Activated T-helper 1 cell treated with anti-CD3 and anti-CD28 coated beads, Interleukin-12 subunit alpha, Interleukin-12 subunit beta, Interleukin-2, Interleukin-4 antibody, amounts not matched to agents 30 ng/mL and 10 ng/mL and 1 ng/mL, durations not matched to agents 14 hours and 24 hours and 36 hours (primary cell): Measurements from ENCODE around the gene MITF. TPM values are rescaled to one million over a fixed set of nuclear protein-coding genes. Genes with fewer than 3 reads are reported as not detected.
"Not testable (repeated sequence)": the region's sequence is repeated elsewhere in the genome, so short reads cannot be mapped to it uniquely, and the experiment has no call there.

ENCODE experiments used
- DNase-seq: peaks from one replicate; pipeline ENCODE4 v3.0.0; 2021; ENCODE audit warnings: low spot score
- H3K27ac Mint-ChIP-seq: one replicate; pipeline ENCODE4 v1.8.0; 2021; ENCODE audit warnings: mild to moderate bottlenecking, mixed read lengths
- H3K27me3 Mint-ChIP-seq: one replicate; pipeline ENCODE4 v1.8.0; 2022; ENCODE audit warnings: mild to moderate bottlenecking, moderate library complexity, mixed read lengths; ENCODE audit not compliant: insufficient read depth
- H3K36me3 Mint-ChIP-seq: one replicate; pipeline ENCODE4 v1.8.0; 2021; ENCODE audit warnings: low read depth, mixed read lengths
- H3K4me1 Mint-ChIP-seq: one replicate; pipeline ENCODE4 v1.8.0; 2021; ENCODE audit warnings: low read depth, mixed read lengths
- H3K4me3 Mint-ChIP-seq: one replicate; pipeline ENCODE4 v1.8.0; 2021; ENCODE audit warnings: mild to moderate bottlenecking, moderate library complexity, mixed read lengths
- H3K9me3 Mint-ChIP-seq: one replicate; pipeline ENCODE4 v1.8.0; 2021; ENCODE audit warnings: mixed read lengths
- intact Hi-C: fragments of 100-400 bp; cut with micrococcal nuclease; formaldehyde crosslinking; loops from one replicate; pipeline ENCODE4 v1.15.1; 2024
- total RNA-seq: library from RNA; stranded (reverse); gene quantifications from 2 replicates; pipeline ENCODE4 v1.2.3, GENCODE V29; 2022

MITF gene
- total RNA-seq, 1 donor from 2014 or later: 0.54 TPM

DNA sequence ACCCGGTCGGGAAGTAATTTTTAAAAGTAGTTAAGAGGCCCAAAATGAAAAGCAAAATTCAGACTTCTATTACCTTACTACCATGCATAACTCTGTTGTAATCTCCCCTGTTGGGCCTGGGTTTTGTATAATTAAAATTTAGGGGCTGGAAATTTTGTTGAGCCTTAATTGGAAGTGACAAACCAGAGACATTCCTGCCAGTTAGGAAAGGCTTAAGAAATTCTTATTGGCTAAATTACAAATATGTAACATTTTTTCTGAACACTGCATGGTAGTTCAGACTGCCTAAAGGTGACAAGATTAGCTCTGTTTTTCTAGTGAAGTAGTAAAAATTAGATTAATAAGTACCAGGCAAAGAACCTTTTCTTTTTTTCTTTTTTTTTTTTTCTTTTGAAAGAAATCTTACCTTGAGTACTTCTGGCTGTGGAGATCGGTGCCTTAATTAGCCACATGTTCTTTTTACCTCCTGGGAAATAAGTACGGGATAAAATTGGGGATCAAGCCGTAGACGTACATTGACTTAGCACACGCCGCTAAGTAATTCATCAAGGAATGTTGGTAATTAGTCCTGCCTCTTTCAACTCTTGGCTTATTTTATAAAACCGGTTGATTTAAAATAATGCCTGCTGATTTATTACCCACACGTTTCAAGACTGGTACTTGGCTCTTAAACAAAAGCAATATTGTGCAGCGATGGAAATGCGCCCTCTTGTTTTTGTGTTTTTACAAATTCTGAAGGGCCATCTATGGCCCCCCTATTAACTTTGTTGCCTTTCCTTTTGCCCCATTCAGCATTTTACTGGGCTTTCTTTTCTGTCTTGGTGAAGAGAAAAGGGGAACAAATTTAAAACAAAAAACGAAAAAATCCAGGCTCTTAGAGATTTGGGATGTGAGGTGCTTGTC, 149.0 kb downstream of the MITF start:
- Mint-ChIP-seq H3K4me1 (no peaks in the 10 kb centered on the region), H3K9me3 (no peaks in the 10 kb centered on the region), H3K27ac (no peak overlapping the region), H3K36me3 (no peaks in the 10 kb centered on the region), H3K27me3 (no peaks in the 10 kb centered on the region), H3K4me3 (no peak overlapping the region)
- intact Hi-C loops: no loop called here
- DNase-seq: no peak

DNA sequence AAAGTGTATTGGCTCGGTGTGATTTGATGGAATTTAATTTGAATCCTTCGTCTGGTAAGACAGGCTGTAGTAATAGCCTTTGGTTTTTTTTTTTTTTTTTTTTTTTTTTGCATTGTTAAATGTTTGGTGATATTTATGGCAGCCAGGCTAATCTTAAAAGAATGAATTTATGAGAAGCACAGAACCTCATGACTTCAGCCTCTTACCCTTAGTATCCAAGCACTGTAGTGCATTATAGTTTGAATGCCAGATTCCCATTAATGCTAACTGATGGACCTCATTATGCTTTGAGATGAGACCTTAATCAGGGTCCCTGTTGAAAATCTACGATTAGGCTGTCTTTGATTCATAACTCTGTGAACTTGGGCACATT, 149.7 kb downstream of the MITF start:
- no peaks in the 10 kb centered on the region for H3K9me3 Mint-ChIP-seq
- DNase-seq: no peak
- H3K4me1 Mint-ChIP-seq: no peaks in the 10 kb centered on the region
- H3K36me3 Mint-ChIP-seq: no peaks in the 10 kb centered on the region
- intact Hi-C loops: no loop called here
- no peaks in the 10 kb centered on the region for H3K27me3 Mint-ChIP-seq
- H3K27ac Mint-ChIP-seq: no peak overlapping the region
- no peak overlapping the region for H3K4me3 Mint-ChIP-seq

DNA sequence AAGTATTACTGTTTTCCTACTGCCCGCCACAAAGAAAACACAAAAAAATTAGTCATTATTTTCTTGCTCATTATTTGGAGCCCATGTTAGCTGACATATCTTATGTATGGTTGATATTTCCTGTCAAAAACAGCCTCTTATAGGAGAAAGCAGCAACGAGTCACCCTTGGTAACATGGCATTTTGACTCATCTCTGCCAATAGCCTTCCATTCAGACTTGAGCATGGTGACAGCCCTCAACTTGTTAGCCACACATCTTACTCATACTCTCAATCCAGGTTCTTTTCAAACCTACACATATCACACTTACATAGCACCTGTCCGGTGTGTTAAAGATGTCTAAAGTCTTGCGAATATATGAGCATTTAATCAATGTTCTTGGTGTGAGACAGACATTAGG, 150.8 kb downstream of the MITF start:
- Mint-ChIP-seq H3K4me1 (no peaks in the 10 kb centered on the region), H3K36me3 (no peaks in the 10 kb centered on the region), H3K4me3 (no peak overlapping the region), H3K27me3 (no peaks in the 10 kb centered on the region), H3K9me3 (no peaks in the 10 kb centered on the region), H3K27ac (no peak overlapping the region)
- DNase-seq: no peak
- intact Hi-C loops: no loop called here

DNA sequence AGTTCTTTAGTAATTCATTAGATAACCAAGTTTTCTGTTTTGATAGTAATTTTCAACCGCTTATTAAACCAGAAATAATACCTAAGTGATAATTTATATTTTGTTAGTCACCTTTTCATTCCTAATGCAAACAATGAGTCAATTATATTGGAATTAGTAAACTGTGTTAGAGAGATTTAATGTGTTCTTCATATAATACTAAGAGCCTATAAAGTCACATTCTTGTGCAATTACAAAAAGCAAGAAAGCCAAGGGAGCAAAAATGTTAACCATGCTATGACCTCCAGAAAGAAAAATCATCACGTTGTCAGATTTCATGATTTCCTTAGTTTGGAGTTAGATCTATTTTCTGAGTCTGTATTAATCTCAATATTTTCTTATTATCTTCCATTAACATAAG, 151.4 kb downstream of the MITF start:
- Mint-ChIP-seq H3K27ac (no peak overlapping the region), H3K36me3 (no peaks in the 10 kb centered on the region), H3K27me3 (no peaks in the 10 kb centered on the region), H3K4me3 (no peak overlapping the region), H3K4me1 (no peaks in the 10 kb centered on the region), H3K9me3 (no peaks in the 10 kb centered on the region)
- DNase-seq: no peak
- intact Hi-C loops: no loop called here

DNA sequence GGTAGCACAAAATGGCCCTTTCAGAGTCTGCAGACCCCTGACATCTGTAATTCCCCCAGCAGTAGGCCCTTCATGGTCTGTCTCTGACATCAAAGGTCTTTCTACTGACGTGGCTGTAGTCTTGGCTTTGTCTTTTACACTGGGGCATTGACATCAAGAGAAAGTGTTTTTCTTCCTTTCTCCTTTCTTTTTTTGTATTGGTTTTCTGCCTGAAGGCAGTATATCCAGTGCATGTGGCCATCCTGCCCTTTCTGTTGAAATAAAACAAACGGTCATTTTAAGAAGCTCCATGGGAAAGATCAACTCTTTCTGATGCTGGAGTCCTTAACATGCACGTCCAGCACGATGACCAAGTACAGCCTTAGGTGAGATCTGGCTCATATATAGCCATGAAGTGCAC, 153.4 kb downstream of the MITF start:
- no peaks in the 10 kb centered on the region for H3K4me1 Mint-ChIP-seq
- no peaks in the 10 kb centered on the region for H3K27me3 Mint-ChIP-seq
- no peak for DNase-seq
- H3K9me3 Mint-ChIP-seq: no peaks in the 10 kb centered on the region
- H3K27ac Mint-ChIP-seq: no peak overlapping the region
- intact Hi-C loops: no loop called here
- no peaks in the 10 kb centered on the region for H3K36me3 Mint-ChIP-seq
- no peak overlapping the region for H3K4me3 Mint-ChIP-seq

DNA sequence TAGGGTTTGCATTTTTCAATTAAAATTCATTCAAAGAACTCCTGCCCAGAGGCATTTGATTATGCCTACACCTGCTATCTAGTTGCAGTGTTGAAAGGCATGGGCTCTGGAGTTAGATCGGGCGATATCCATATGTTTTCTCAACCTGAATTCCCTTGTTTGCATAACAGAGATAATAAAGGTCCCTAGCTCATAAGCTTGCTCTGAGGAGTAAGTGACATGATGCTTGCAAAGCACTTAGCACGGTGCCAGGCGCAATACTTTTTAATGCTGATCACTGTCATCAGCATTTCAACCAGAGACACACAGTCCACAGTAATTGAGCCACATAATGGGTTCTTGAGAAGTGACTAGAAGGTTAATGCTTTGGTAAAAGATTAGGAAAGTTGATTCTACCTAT, 154.0 kb downstream of the MITF start:
- no peaks in the 10 kb centered on the region for H3K36me3 Mint-ChIP-seq
- H3K4me3 Mint-ChIP-seq: no peak overlapping the region
- intact Hi-C loops: no loop called here

DNA sequence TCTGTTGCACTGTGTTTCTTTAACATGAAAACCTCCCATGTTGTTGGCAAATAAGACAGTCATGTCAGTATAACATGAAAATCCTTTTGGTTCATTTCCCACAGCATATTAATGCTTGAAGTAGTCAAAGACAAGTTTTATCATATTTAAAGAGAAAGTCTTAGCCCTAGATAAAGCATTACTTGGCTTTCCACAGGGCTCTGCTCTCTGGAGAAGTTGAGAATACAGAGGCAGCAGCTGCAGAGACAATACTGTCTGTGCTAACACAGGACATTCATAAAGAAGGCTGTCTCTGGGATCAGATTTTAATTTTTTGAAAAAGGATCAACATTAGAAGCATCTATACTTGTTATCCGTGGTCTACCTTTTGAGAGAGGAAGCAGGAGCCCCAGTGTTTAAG, 156.8 kb downstream of the MITF start:
- Mint-ChIP-seq H3K36me3 (no peaks in the 10 kb centered on the region), H3K4me1 (no peaks in the 10 kb centered on the region), H3K9me3 (no peaks in the 10 kb centered on the region), H3K27ac (no peak overlapping the region), H3K27me3 (no peaks in the 10 kb centered on the region), H3K4me3 (no peak overlapping the region)
- intact Hi-C loops: no loop called here
- DNase-seq: no peak

More for the DNA sequence above, 154.0 kb downstream of the MITF start:
- Mint-ChIP-seq H3K27ac (no peak overlapping the region), H3K9me3 (no peaks in the 10 kb centered on the region), H3K27me3 (no peaks in the 10 kb centered on the region), H3K4me1 (no peaks in the 10 kb centered on the region)
- DNase-seq: no peak

DNA sequence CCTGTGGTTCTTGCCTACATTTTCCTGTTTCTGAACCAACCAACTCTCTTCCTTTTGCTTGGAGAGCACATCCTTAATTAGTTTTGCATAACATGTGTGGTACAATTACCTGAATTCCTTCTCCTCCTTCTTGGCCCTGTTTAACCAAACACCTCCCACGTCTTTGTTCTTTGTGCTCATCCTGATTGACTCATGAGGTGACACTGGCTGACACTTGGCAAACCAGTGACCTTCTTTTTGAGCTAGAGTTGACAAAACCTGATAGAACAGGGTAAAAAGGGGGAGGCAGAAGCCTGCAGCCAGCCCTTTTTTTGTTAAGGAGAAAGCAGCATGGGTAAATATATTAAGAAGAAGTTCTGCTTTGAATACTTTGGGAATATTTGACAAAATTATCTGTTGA, 161.1 kb downstream of the MITF start:
- no peak for DNase-seq
- Mint-ChIP-seq H3K36me3 (no peaks in the 10 kb centered on the region), H3K27me3 (no peaks in the 10 kb centered on the region), H3K4me3 (no peak overlapping the region), H3K4me1 (no peaks in the 10 kb centered on the region), H3K9me3 (no peaks in the 10 kb centered on the region), H3K27ac (no peak overlapping the region)
- intact Hi-C loops: no loop called here

DNA sequence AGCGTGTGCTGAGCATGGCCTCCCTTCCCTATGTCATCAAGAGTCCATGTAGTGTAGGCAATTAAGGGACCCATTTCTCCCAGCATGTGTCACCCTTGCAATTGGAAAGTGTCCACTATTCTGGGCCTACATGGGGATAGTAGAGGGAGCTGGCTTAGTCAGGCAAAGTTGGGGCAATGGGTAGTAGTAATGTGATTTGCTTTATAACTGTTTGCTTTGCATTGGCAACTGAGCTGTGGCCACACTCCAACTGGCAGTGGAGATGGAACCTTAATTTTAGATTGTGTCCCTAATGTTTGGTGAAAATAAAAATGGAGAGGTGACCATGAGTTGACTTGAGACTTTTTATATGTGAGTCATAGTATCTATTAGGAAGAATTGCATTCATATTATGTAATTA, 162.5 kb downstream of the MITF start:
- H3K9me3 Mint-ChIP-seq: no peaks in the 10 kb centered on the region
- H3K36me3 Mint-ChIP-seq: no peaks in the 10 kb centered on the region
- no peak overlapping the region for H3K4me3 Mint-ChIP-seq
- intact Hi-C loops: no loop called here
- peaks cover 5% of the 10 kb centered on the region for H3K27me3 Mint-ChIP-seq
- DNase-seq: no peak
- H3K27ac Mint-ChIP-seq: no peak overlapping the region
- H3K4me1 Mint-ChIP-seq: no peaks in the 10 kb centered on the region

DNA sequence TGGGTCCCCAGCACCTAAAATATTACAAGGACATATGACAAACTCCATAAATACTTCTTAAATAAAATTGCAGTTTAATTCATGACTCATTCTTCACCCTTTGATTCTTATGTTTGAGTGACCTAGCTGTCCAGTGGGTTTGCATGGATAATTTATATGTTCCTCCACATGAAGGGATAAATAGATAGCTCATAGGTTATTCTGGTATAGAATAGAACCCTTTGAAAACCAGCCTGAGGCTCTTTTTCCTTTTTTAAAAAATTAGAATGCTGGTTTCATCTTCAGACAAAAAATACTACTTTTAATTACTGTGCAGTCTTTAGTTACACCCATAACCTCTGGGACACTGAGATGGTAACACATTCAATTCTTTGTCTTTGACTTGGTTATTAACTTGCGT, 163.1 kb downstream of the MITF start:
- Mint-ChIP-seq H3K36me3 (no peaks in the 10 kb centered on the region), H3K4me1 (no peaks in the 10 kb centered on the region), H3K9me3 (no peaks in the 10 kb centered on the region), H3K27me3 (peaks cover 5% of the 10 kb centered on the region), H3K27ac (no peak overlapping the region), H3K4me3 (no peak overlapping the region)
- intact Hi-C loops: no loop called here
- no peak for DNase-seq

DNA sequence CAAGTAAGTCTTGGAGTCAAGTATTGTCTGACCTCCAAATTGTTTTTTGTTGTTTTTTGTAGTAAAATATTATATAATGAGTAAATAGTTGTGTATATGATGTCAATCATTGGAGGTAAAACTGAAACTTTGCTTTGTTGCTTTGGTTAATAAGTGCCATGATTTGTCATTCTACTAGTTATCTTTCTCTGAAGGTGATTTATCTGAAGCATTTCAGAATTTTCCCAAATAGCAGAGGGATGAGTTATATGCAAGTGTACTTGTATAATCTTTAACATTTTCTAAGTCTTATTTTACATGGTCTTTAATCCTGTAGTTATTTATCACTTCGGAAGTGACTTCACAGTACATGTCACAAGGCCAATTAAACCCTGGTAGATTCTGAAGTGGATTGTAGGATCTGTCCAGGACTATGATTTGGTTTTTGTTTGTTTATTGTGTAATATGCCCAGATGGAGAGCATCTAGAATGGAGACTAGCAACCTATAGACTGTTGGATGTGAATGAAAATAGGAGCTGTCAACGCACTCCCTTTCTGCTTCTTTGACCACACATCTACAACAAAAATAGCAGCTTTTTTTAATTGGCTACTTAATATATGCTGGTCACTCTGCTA, 167.2 kb downstream of the MITF start:
- H3K4me3 Mint-ChIP-seq: no peak overlapping the region
- H3K9me3 Mint-ChIP-seq: no peaks in the 10 kb centered on the region
- intact Hi-C loops: no loop called here
- no peak for DNase-seq
- no peaks in the 10 kb centered on the region for H3K36me3 Mint-ChIP-seq
- H3K27me3 Mint-ChIP-seq: peaks cover 5% of the 10 kb centered on the region
- H3K27ac Mint-ChIP-seq: no peak overlapping the region
- H3K4me1 Mint-ChIP-seq: no peaks in the 10 kb centered on the region

DNA sequence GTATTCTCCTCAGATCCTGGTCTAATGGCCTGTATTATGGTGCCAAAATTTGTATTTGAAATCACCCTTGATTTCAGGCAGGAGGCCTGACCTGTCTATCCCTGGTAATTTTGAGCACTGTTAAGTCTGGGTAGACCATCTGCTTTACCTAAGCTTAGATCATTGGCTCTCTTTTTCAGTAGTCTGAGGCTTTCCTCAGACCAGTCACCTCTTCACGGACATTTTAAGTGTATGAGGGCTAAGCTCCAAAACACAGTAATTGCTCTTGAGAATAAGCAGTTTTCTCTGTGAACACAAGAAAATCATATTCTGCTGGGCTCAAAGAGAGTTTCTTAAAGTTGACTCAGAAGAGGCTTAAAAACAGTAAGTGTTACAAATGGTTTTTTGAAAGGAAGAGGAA, 168.3 kb downstream of the MITF start:
- Mint-ChIP-seq H3K4me1 (no peaks in the 10 kb centered on the region), H3K4me3 (no peak overlapping the region), H3K27me3 (peaks cover 5% of the 10 kb centered on the region), H3K27ac (no peak overlapping the region), H3K9me3 (no peaks in the 10 kb centered on the region), H3K36me3 (no peaks in the 10 kb centered on the region)
- DNase-seq: no peak
- intact Hi-C loops: no loop called here

DNA sequence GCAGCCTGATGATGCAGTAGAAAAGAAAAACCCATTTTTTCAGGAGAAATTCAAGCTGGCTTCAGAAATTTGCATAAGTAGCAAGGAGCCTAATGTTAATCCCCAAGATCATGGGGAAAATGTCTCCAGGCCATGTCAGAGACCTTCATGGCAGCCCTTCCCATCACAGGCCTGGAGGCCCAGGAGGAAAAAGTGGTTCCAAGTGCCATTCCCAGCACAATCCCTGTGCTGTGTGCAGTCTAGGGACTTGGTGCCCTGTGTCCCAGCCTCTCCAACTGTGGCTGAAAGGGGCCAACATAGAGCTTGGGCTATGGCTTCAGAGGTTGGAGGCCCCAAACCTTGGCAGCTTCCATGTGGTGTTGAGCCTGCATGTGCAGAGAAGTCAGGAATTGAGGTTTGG, 170.6 kb downstream of the MITF start:
- H3K4me1 Mint-ChIP-seq, H3K9me3 Mint-ChIP-seq, H3K4me3 Mint-ChIP-seq, H3K27ac Mint-ChIP-seq, H3K36me3 Mint-ChIP-seq, intact Hi-C loops, DNase-seq, H3K27me3 Mint-ChIP-seq: not testable (repeated sequence)
